HG03135 (cell line): Measurements from ENCODE around the gene IFI6.
A peak's percentile ranks its signal among the peaks of the same experiment; 100 is the strongest.
"Not testable (repeated sequence)": the region's sequence is repeated elsewhere in the genome, so short reads cannot be mapped to it uniquely, and the experiment has no call there.

Experiments used
- ATAC-seq: cut with Tn5 transposase; IDR thresholded peaks from one replicate; pipeline ENCODE4 v1.9.1; 2021; ENCODE audit warnings: mild to moderate bottlenecking, moderate library complexity; ENCODE audit not compliant: unreplicated experiment

Gene IFI6

GRCh38 chr1:27652111-27652864 is 19.7 kb downstream of the IFI6 start:
- no peak for ATAC-seq

- no peak for ATAC-seq
Measured at GRCh38 chr1:27650539-27651175, 21.3 kb downstream of the IFI6 start.

DNA sequence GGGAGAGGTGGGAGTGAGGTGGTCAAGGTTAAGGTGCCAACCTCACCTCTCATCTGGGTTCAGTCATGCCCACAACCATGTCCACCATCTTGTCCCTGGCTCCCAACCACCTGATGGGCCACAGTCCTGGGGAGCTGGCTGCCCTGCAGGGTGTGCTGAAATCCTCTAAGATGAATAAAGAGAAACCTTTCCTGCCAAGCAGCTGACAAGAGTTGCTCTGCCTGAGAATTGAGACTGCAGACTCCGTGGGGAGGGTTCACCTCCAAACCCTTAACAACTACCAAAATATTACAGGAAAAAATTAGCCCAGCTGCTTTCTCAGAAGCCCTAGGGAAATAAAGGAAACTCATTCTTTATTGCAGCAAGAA is 21.8 kb downstream of the IFI6 start:
- ATAC-seq, result no peak

- ATAC-seq, result no peak
Measured at GRCh38 chr1:27649306-27649635, 22.7 kb downstream of the IFI6 start.

GRCh38 chr1:27648602-27649305 is 23.2 kb downstream of the IFI6 start:
- ATAC-seq, result no peak

DNA sequence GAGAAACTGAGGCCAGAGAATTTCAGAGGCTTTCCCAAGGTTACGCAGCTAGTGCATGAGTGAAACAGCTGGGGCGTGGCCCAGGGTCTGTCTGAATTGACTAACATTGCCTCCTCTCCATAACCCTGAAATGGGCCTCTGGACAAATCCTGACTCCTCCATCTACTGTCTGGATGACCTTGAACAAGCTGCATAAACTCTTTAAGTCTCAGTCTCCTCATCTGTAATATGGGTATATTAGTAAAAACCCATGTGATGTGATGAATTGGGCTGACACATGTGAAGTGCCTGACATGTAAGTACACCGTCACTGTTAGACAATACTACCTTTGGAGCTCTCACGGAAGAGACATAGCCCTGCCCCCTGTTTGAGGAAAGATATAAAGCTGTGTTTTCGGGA is 24.7 kb downstream of the IFI6 start:
- ATAC-seq, result no peak

GRCh38 chr1:27646676-27647075 is 25.3 kb downstream of the IFI6 start:
- no peak for ATAC-seq

- no peak for ATAC-seq
Measured at GRCh38 chr1:27645071-27645415, 26.9 kb downstream of the IFI6 start.

DNA sequence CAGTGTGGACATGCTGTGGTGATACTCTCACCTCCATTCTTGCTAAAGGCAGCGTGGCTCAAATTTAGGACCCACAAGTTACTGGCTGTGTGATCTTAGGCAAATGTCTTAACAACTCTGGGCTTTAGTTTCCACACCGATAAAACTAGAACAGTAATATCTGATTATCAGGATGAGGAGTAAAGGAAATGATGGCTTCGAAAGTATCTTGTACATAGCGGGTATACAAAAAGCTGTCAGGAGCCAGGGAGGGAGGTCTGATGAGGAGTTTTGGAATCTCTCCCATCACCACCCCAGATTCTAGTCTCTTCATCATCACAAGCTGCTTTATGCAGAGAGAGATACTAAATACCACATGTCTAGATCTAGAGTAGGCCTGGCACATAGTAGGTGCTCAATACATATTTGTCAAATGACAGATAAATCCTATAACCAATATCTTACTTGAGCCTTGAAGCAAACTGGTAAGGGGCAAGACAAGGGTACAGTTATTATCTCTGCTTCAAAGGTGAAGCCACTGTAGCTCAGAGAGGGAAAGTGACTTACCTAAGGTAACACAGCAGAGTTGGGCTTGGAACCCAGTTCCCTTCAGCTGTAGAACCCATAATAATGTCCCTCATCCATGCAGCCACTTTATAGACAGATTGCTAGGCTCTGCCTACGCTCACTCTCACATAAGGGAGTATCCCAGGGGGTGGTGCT is 27.5 kb downstream of the IFI6 start:
- ATAC-seq, result no peak

- ATAC-seq, result peak; percentile 54
Measured at GRCh38 chr1:27643600-27644368, 28.2 kb downstream of the IFI6 start.

DNA sequence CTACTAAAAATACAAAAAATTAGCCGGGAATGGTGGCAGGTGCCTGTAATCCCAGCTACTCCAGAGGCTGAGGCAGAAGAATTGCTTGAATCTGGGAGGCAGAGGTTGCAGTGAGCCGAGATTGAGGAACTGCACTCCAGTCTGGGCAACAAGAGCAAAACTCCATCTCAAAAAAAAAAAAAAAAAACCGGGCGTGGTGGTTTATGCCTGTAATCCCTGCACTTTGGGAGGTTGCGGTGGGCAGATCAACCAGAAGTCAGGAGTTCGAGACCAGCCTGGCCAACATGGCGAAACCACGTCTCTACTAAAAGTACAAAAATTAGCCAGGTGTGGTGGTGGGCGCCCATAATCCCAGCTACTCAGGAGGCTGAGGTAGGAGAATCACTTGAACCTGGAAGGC is 31.5 kb downstream of the IFI6 start:
- ATAC-seq, result not testable (repeated sequence)

GRCh38 chr1:27638805-27639204 is 33.2 kb downstream of the IFI6 start:
- no peak for ATAC-seq

GRCh38 chr1:27638047-27638734 is 33.8 kb downstream of the IFI6 start:
- ATAC-seq, result no peak

GRCh38 chr1:27635396-27636142 is 36.4 kb downstream of the IFI6 start:
- ATAC-seq, result no peak

- ATAC-seq, result no peak
Measured at GRCh38 chr1:27634985-27635367, 37.0 kb downstream of the IFI6 start, which contains the start of gene FGR. Gene FGR (minus strand): TSS chr1:27635185. CDS start chr1:27623916, 11,269 bp downstream.

GRCh38 chr1:27634177-27634984 is 37.6 kb downstream of the IFI6 start:
- no peak for ATAC-seq

- ATAC-seq, result no peak
Measured at GRCh38 chr1:27633640-27634176, 38.3 kb downstream of the IFI6 start.

DNA sequence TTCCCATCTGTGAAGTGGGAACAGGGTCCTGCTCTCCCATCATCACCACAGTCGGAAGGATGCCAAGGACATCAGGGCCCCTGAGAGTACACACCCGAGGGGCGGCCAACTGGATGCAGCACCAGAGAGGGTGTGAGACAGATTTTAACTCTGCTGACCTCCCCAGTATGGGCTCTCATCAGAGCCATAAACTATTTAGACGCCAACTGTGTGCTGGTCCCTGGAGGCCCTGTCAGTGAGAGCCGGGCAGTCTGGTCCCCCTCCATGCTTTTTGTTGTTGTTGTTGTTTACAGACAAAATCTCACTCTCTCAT is 38.7 kb downstream of the IFI6 start:
- no peak for ATAC-seq
